GM18909 (cell line): ENCODE data around the gene STIM1.
"Not testable (repeated sequence)": the region's sequence is repeated elsewhere in the genome, so short reads cannot be mapped to it uniquely, and the experiment has no call there.

Experiments used
- ATAC-seq: cut with Tn5 transposase; IDR thresholded peaks from one replicate; pipeline ENCODE4 v1.9.1; 2021; ENCODE audit warnings: mild to moderate bottlenecking; ENCODE audit not compliant: unreplicated experiment, poor library complexity

The STIM1 gene

GRCh38 chr11:3995949-3996554 is 140.6 kb downstream of the STIM1 start:
- ATAC-seq: no peak

- ATAC-seq: no peak
These were observed 141.2 kb downstream of the STIM1 start for GRCh38 chr11:3996651-3997050.

GRCh38 chr11:4004753-4005152 is 149.3 kb downstream of the STIM1 start:
- ATAC-seq: not testable (repeated sequence)

GRCh38 chr11:4006946-4007680 is 151.6 kb downstream of the STIM1 start:
- ATAC-seq: no peak

GRCh38 chr11:4008116-4008515 is 152.7 kb downstream of the STIM1 start:
- no peak for ATAC-seq

GRCh38 chr11:4016602-4017001 is 161.1 kb downstream of the STIM1 start:
- ATAC-seq: not testable (repeated sequence)

GRCh38 chr11:4017129-4017528 is 161.7 kb downstream of the STIM1 start:
- no peak for ATAC-seq

GRCh38 chr11:4018641-4019040 is 163.2 kb downstream of the STIM1 start:
- ATAC-seq: no peak

GRCh38 chr11:4019891-4020290 is 164.4 kb downstream of the STIM1 start:
- ATAC-seq: no peak

GRCh38 chr11:4022669-4023068 is 167.2 kb downstream of the STIM1 start:
- no peak for ATAC-seq

- ATAC-seq: no peak
These were observed 169.9 kb downstream of the STIM1 start for GRCh38 chr11:4025248-4025966.

GRCh38 chr11:4025967-4026324 is 170.5 kb downstream of the STIM1 start:
- no peak for ATAC-seq

GRCh38 chr11:4026389-4026788 is 170.9 kb downstream of the STIM1 start:
- no peak for ATAC-seq

GRCh38 chr11:4027746-4028145 is 172.3 kb downstream of the STIM1 start:
- ATAC-seq: no peak

GRCh38 chr11:4030197-4030596 is 174.7 kb downstream of the STIM1 start:
- ATAC-seq: no peak

GRCh38 chr11:4032097-4032496 is 176.6 kb downstream of the STIM1 start:
- no peak for ATAC-seq

- ATAC-seq: no peak
These were observed 180.5 kb downstream of the STIM1 start for GRCh38 chr11:4035985-4036384.

GRCh38 chr11:4039011-4039410 is 183.5 kb downstream of the STIM1 start:
- ATAC-seq: no peak

GRCh38 chr11:4040461-4040860 is 185.0 kb downstream of the STIM1 start:
- no peak for ATAC-seq

GRCh38 chr11:4041731-4042391 is 186.4 kb downstream of the STIM1 start:
- no peak for ATAC-seq
